DOHH2 (cell line): ENCODE results near the gene CLDN18.

ENCODE experiments used
- CTCF ChIP-seq: fragments of 200-600 bp; sonication (generic); IDR thresholded peaks from one replicate; pipeline ENCODE4 v1.5.1; 2014; ENCODE audit warnings: antibody characterized with exemption, mild to moderate bottlenecking, low read depth, low read length; ENCODE audit not compliant: poor library complexity, severe bottlenecking
- EZH2phosphoT487 ChIP-seq: fragments of 200-600 bp; sonication (generic); IDR thresholded peaks from 2 replicates; pipeline ENCODE4 v1.6.1; 2017; ENCODE audit warnings: borderline replicate concordance, mild to moderate bottlenecking, antibody characterized with exemption, low read length, moderate library complexity, mixed read lengths

DNA sequence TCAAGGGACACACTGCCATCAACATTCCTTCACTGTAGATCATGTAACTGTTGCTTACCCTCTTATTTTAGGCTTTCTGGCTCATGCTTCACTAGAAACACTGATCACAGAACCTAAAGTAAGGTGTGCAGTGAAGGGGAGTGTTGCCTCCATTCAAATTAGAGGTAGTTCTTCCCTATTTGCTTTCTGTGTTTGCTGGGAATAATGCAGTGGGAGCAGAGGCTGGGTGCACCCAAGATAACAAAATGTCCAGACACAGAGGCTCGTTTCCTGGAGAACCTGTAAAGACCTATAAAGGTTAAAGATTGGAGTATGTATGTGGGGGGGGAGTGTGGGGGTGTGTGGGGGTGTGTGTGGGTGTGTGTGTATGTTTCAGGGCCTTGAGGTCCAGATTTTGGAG, 2.1 kb upstream of the CLDN18 start:
- TF ChIP-seq CTCF: no peak
- TF ChIP-seq EZH2phosphoT487: no peak
